T-cell (primary cell): ENCODE measurements around the gene OR56A4. TPM values are rescaled to one million over a fixed set of nuclear protein-coding genes. Genes with fewer than 3 reads are reported as not detected.

Source experiments
- total RNA-seq, 35 experiments: library from RNA in 6 of 35; stranded (reverse) in 6 of 35; fragments of 120-200 nt in 1 of 35; gene quantifications; one replicate each; pipeline versions ENCODE4 v1.2.1 to v1.2.4 and lab custom pipeline; 2013 to 2026

The OR56A4 gene
- total RNA-seq, 5 donors from 2014 or later (not counting 1 experiment from before 2014, with no cell fraction given), result 0.07 to 0.09 TPM; not detected in 3

Other genes starting within 250 kb of the OR56A4 start
- not detected for gene OR52N5, start 223.6 kb downstream of the OR56A4 start, total RNA-seq
- gene OR52N1, start 215.7 kb downstream of the OR56A4 start, total RNA-seq, result not detected
- not detected for gene OR52N2, start 198.0 kb downstream of the OR56A4 start, total RNA-seq
- not detected for gene OR52E6, start 165.0 kb downstream of the OR56A4 start, total RNA-seq
- not detected for gene OR52E8, start 149.3 kb downstream of the OR56A4 start, total RNA-seq
- gene OR52E4, start 126.3 kb downstream of the OR56A4 start, total RNA-seq, result not detected
- not detected for gene OR52E5, start 113.7 kb downstream of the OR56A4 start, total RNA-seq
- not detected for gene OR56A3, start 64.7 kb downstream of the OR56A4 start, total RNA-seq
- gene OR56A5, start 38.5 kb downstream of the OR56A4 start, total RNA-seq, result not detected
- gene OR52L1, start 20.0 kb downstream of the OR56A4 start, total RNA-seq, result under 1 TPM in 1 of 5 donors, not detected in 4; 0.32 TPM
- under 1 TPM in 1 of 5 donors, not detected in 4; 0.23 TPM for gene OR56A1, start 23.8 kb upstream of the OR56A4 start, total RNA-seq
- not detected for gene OR56B4, start 100.7 kb upstream of the OR56A4 start, total RNA-seq
- gene OR52B2, start 163.4 kb upstream of the OR56A4 start, total RNA-seq, result not detected
- gene OR52W1, start 192.3 kb upstream of the OR56A4 start, total RNA-seq, result not detected
- not detected for gene C11orf42, start 198.6 kb upstream of the OR56A4 start, total RNA-seq
- 10 to 100 TPM; 28.9 to 49.7 (median 45.4) TPM for gene FHIP1B, start 227.7 kb upstream of the OR56A4 start, total RNA-seq
- under 1 TPM; 0.20 to 0.88 (median 0.44) TPM for gene CNGA4, start 232.1 kb upstream of the OR56A4 start, total RNA-seq